B cell (primary cell): Measurements from ENCODE around the gene AHNAK. TPM values are rescaled to one million over a fixed set of nuclear protein-coding genes. Genes with fewer than 3 reads are reported as not detected.

Experiments
- ATAC-seq: fragments of 200-7000 bp; cut with Tn5 transposase; one replicate; pipeline ENCODE4 v1.10.0; 2021; ENCODE audit warnings: low read depth, mild to moderate bottlenecking, moderate number of reproducible peaks, moderate library complexity
- CTCF ChIA-PET: fragments of 350-600 bp; sonication (Branson Sonifier 250); formaldehyde crosslinking; loops from one replicate; lab custom pipeline; 2021; ENCODE audit warnings: antibody characterized with exemption, inconsistent platforms; lab: Charles Lee
- POLR2A ChIA-PET: fragments of 350-600 bp; sonication (Branson Sonifier 250); formaldehyde crosslinking; loops from one replicate; lab custom pipeline; 2021; ENCODE audit warnings: antibody characterized with exemption; lab: Charles Lee
- DNase-seq: peaks from one replicate; pipeline ENCODE4 v3.0.0; 2013
- H2AFZ ChIP-seq: 2 replicates; pipeline ENCODE4 v1.6.1; 2012; ENCODE audit warnings: mild to moderate bottlenecking, low read depth, low read length; ENCODE audit not compliant: insufficient read depth, poor library complexity, severe bottlenecking
- H3K27ac ChIP-seq, 2 donors: 1 replicate in 1 of 2; 2 replicates in 1 of 2; pipeline ENCODE4 v1.5.1; 2012 to 2013; ENCODE audit warnings: low read length in 2 of 2, mild to moderate bottlenecking in 2 of 2, moderate library complexity in 1 of 2
- H3K27me3 ChIP-seq, 4 experiments: fragments of 200-600 bp in 1 of 4; sonication (generic) in 1 of 4; replicated peaks in 1 of 4; 1 replicate in 2 of 4; 2 replicates in 2 of 4; pipeline versions ENCODE4 v1.6.1 to v1.7.0; 2013 to 2016; ENCODE audit warnings: low read length in 3 of 4, mild to moderate bottlenecking in 2 of 4, mixed read lengths in 1 of 4, moderate library complexity in 1 of 4; ENCODE audit not compliant: insufficient read depth in 4 of 4, control insufficient read depth in 3 of 4; ENCODE audit errors: control extremely low read depth in 1 of 4
- H3K36me3 ChIP-seq, 2 experiments: replicated peaks in 1 of 2; 1 replicate in 1 of 2; 2 replicates in 1 of 2; pipeline versions ENCODE4 v1.6.1 to v1.7.1; 2013; ENCODE audit warnings: low read length in 1 of 2; ENCODE audit not compliant: insufficient read depth in 2 of 2, control insufficient read depth in 1 of 2; ENCODE audit errors: control extremely low read depth in 1 of 2, extremely low read depth in 1 of 2
- H3K4me1 ChIP-seq, 2 donors: fragments of 200-600 bp in 1 of 2; sonication (generic) in 1 of 2; 1 replicate in 1 of 2; 2 replicates in 1 of 2; pipeline versions ENCODE4 v1.5.1 to v1.6.1; 2013 to 2017; ENCODE audit warnings: low read length in 2 of 2; ENCODE audit not compliant: control insufficient read depth in 2 of 2, insufficient read depth in 2 of 2
- H3K4me2 ChIP-seq: replicated peaks from 2 replicates; pipeline ENCODE3; 2012; ENCODE audit warnings: mild to moderate bottlenecking, low read depth, low read length; ENCODE audit not compliant: poor library complexity, severe bottlenecking
- H3K4me3 ChIP-seq, 5 experiments: fragments of 200-600 bp in 1 of 5; sonication (generic) in 1 of 5; 1 replicate in 3 of 5; 2 replicates in 2 of 5; pipeline versions ENCODE4 v1.5.1 to v1.7.0; 2011 to 2016; ENCODE audit warnings: low read length in 4 of 5, mild to moderate bottlenecking in 4 of 5, low read depth in 2 of 5, control low read depth in 1 of 5, moderate library complexity in 1 of 5; ENCODE audit not compliant: insufficient read depth in 1 of 5; ENCODE audit errors: control extremely low read depth in 1 of 5, extremely low read depth in 1 of 5
- H3K79me2 ChIP-seq: fragments of 200-600 bp; sonication (generic); one replicate; pipeline ENCODE4 v1.6.0; 2016; ENCODE audit warnings: low read length; ENCODE audit not compliant: control insufficient read depth, insufficient read depth
- H3K9ac ChIP-seq: fragments of 200-600 bp; sonication (generic); 2 replicates; pipeline ENCODE4 v1.6.1; 2017; ENCODE audit warnings: mild to moderate bottlenecking, low read length, moderate library complexity
- H3K9me3 ChIP-seq, 3 donors: one replicate each; pipeline versions ENCODE4 v1.6.1 to v1.7.1; 2013; ENCODE audit warnings: low read length in 2 of 3; ENCODE audit not compliant: control insufficient read depth in 2 of 3, insufficient read depth in 1 of 3; ENCODE audit errors: control extremely low read depth in 1 of 3
- H4K20me1 ChIP-seq: 2 replicates; pipeline ENCODE4 v1.6.0; 2012; ENCODE audit warnings: mild to moderate bottlenecking, low read length; ENCODE audit not compliant: insufficient read depth, control insufficient read depth, poor library complexity, severe bottlenecking
- H3K27ac Mint-ChIP-seq: one replicate; pipeline ENCODE4 v1.8.0; 2021; ENCODE audit warnings: mixed read lengths
- H3K27me3 Mint-ChIP-seq: one replicate; pipeline ENCODE4 v1.8.0; 2021; ENCODE audit warnings: mixed read lengths
- H3K4me1 Mint-ChIP-seq: one replicate; pipeline ENCODE4 v1.8.0; 2021; ENCODE audit warnings: mixed read lengths
- H3K4me3 Mint-ChIP-seq: one replicate; pipeline ENCODE4 v1.8.0; 2021; ENCODE audit warnings: mixed read lengths
- H3K9me3 Mint-ChIP-seq: one replicate; pipeline ENCODE4 v1.8.0; 2022; ENCODE audit warnings: mixed read lengths; ENCODE audit not compliant: insufficient read depth
- CTCF ChIP-seq: fragments of 200-600 bp; IDR thresholded peaks from one replicate; pipeline ENCODE4 v1.8.0; 2022; ENCODE audit warnings: antibody characterized with exemption, mild to moderate bottlenecking
- EZH2 ChIP-seq: IDR thresholded peaks from 2 replicates; pipeline ENCODE4 v1.6.1; 2012; ENCODE audit warnings: borderline replicate concordance, low read depth, mild to moderate bottlenecking, moderate library complexity, low read length; ENCODE audit not compliant: insufficient read depth, poor library complexity, severe bottlenecking
- WGBS: methylation state at CpG from one replicate; pipeline ENCODE4 v1.1.5; 2013; ENCODE audit warnings: missing lambda C conversion rate; ENCODE audit not compliant: insufficient coverage; 5-methylcytosine and 5-hydroxymethylcytosine counted together
- intact Hi-C: fragments of 100-400 bp; cut with micrococcal nuclease; formaldehyde crosslinking; loops from one replicate; pipeline ENCODE4 v1.10.0; 2022
- polyA plus RNA-seq: library from polyadenylated mRNA; depleted of rRNA; stranded (reverse); fragments of >200 nt; gene quantifications from 2 replicates; pipeline ENCODE4 v1.2.3, GENCODE V29; 2012
- total RNA-seq, 2 donors: library from RNA; stranded (reverse); fragments of 120-200 nt in 1 of 2; gene quantifications; 1 replicate in 1 of 2; 2 replicates in 1 of 2; pipeline versions ENCODE4 v1.2.3 to v1.2.4, GENCODE V29; 2013 to 2022

Gene AHNAK
- total and polyA plus RNA-seq, 2 donors (not counting 1 experiment from before 2014, with no cell fraction given), result 63.7 to 229 TPM

- Histone ChIP-seq H3K9me3 (no peaks in the 10 kb centered on the region), H3K27me3 (peaks cover 0 to 13% (median 3%) of the 10 kb centered on the region in 4 experiments), H3K9ac (no peak overlapping the region), H3K27ac (no peak overlapping the region), H3K4me1 (no peaks in the 10 kb centered on the region), H3K36me3 (no peaks in the 10 kb centered on the region), H3K4me2 (no peak overlapping the region), H3K4me3 (no peak overlapping the region), H3K79me2 (no peaks in the 10 kb centered on the region), H2AFZ (no peak overlapping the region), H4K20me1 (no peaks in the 10 kb centered on the region)
- Mint-ChIP-seq H3K27ac (no peak overlapping the region), H3K4me1 (peaks cover 2% of the 10 kb centered on the region), H3K4me3 (no peak overlapping the region), H3K9me3 (no peaks in the 10 kb centered on the region), H3K27me3 (peaks cover 25% of the 10 kb centered on the region)
- DNase-seq, result no peak
- POLR2A ChIA-PET, result no interaction called here
- CTCF ChIA-PET, result interaction anchor here (1.0 to 1.2 kb wide), 3 partner anchors 9 to 58 kb away, joined by 3 to 4 read pairs (median 3); no protein-coding TSS in a partner anchor
- WGBS, result 80% methylated on average over 2 of the region's 10 CpGs
- TF ChIP-seq CTCF (no peak), EZH2 (no peak)
- ATAC-seq, result no peak
- intact Hi-C loops, result no loop called here
Measured at GRCh38 chr11:62502030-62502730, 44.4 kb downstream of the AHNAK start.

- DNase-seq (no peak), ATAC-seq (no peak)
- Mint-ChIP-seq H3K27me3 (peaks cover 20% of the 10 kb centered on the region), H3K9me3 (no peaks in the 10 kb centered on the region), H3K4me1 (no peaks in the 10 kb centered on the region), H3K27ac (no peak overlapping the region), H3K4me3 (no peak overlapping the region)
- H3K4me3 ChIP-seq, result no peak overlapping the region
- H3K9ac ChIP-seq, result no peak overlapping the region
- 57% methylated on average over 6 of the region's 11 CpGs for WGBS
- H3K36me3 ChIP-seq, result no peaks in the 10 kb centered on the region
- H3K79me2 ChIP-seq, result no peaks in the 10 kb centered on the region
- no peak overlapping the region for H3K27ac ChIP-seq
- no peaks in the 10 kb centered on the region for H3K4me1 ChIP-seq
- no peak overlapping the region for H2AFZ ChIP-seq
- TF ChIP-seq CTCF, result no peak
- no peak for TF ChIP-seq EZH2
- intact Hi-C loops, result no loop called here
- CTCF ChIA-PET, result interaction anchor here (1.0 to 1.1 kb wide), 2 partner anchors 41 to 59 kb away, joined by 3 to 4 read pairs; no protein-coding TSS in a partner anchor
- H3K9me3 ChIP-seq, result no peaks in the 10 kb centered on the region
- H3K4me2 ChIP-seq, result no peak overlapping the region
- POLR2A ChIA-PET, result no interaction called here
- peaks cover 0 to 13% (median 1%) of the 10 kb centered on the region in 4 experiments for H3K27me3 ChIP-seq
- H4K20me1 ChIP-seq, result no peaks in the 10 kb centered on the region
Measured at GRCh38 chr11:62501432-62501891, 45.1 kb downstream of the AHNAK start.
